HS-27A (cell line): Measurements from ENCODE around the gene PLPP6.

Experiments
- DNase-seq: peaks from one replicate; pipeline ENCODE4 v3.0.0-alpha.2; 2012; ENCODE audit warnings: low read depth, missing footprints

PLPP6 gene

GRCh38 chr9:4700091-4700490, 38.0 kb downstream of the PLPP6 start:
- no peak for DNase-seq

GRCh38 chr9:4700932-4701331, 38.8 kb downstream of the PLPP6 start:
- DNase-seq, result no peak

GRCh38 chr9:4701526-4701925, 39.4 kb downstream of the PLPP6 start:
- DNase-seq, result no peak

GRCh38 chr9:4704129-4704528, 42.0 kb downstream of the PLPP6 start:
- no peak for DNase-seq

DNA sequence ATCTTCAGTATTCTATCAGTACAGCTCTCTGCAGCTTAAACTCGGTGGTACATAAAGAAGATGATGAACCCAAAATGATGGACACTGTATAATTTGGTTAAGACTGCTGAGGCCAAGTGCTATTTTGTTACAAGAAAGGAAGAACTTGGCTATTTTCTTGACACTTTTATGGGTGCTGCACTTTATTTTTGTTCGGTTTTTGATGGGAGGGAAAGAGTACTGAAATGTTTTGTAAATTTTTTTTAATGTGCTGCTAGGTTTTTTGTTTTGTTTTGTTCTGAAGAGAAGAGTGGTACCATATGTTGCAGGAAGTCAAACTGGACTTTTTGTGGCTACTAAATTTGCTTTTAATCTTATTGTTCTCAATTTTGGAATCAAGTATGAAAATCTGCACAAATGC, 43.9 kb downstream of the PLPP6 start:
- DNase-seq, result no peak

DNA sequence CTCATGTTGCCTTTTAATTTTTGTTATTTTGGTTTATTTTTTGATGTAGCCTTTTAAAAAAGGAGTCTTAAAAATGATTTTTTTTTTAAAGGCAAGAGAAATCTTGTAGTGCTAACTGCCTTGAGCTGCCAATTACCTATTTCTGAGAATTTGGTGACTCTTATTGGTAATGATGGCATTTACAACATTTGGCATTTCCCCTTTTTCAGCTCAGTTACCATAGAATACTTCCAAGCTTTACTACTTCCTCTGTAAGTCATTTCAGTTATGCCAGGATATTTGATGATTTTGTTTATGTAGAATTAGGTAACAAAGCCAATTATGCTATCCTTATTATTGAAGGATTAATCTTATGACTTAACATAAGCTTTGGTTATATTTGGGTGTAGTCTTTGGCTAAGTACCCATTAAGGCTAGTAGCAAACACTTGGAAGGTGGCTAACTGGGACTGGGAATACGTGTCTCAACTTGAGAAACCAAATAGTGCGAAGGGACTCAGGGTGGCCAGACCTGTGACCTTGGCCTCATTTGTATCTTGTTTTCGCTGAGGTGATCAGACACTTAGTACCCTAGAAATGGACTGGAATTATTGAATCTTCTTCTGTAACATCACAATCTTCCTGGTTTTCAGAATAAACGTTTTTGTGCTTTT, 45.0 kb downstream of the PLPP6 start:
- DNase-seq, result no peak

DNA sequence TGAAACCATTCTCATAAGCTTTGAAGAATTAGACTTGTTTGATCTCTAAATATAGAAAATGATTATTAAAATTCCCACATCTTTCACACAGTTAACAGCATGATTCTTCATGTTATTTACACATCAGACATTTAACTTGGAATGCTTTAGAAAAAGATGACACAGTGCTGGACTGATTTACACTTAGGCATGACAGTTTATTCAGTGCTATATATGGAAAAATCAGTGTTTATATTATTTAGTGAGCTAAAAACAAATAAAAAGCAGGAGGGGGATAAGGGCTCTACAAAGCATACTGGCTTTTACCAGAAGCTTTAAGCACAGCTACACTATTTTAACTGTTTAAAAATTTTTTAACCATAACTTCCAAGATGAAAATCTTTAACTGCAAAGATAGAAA, 47.3 kb downstream of the PLPP6 start:
- DNase-seq, result no peak

GRCh38 chr9:4713849-4714248, 51.8 kb downstream of the PLPP6 start:
- DNase-seq, result no peak

DNA sequence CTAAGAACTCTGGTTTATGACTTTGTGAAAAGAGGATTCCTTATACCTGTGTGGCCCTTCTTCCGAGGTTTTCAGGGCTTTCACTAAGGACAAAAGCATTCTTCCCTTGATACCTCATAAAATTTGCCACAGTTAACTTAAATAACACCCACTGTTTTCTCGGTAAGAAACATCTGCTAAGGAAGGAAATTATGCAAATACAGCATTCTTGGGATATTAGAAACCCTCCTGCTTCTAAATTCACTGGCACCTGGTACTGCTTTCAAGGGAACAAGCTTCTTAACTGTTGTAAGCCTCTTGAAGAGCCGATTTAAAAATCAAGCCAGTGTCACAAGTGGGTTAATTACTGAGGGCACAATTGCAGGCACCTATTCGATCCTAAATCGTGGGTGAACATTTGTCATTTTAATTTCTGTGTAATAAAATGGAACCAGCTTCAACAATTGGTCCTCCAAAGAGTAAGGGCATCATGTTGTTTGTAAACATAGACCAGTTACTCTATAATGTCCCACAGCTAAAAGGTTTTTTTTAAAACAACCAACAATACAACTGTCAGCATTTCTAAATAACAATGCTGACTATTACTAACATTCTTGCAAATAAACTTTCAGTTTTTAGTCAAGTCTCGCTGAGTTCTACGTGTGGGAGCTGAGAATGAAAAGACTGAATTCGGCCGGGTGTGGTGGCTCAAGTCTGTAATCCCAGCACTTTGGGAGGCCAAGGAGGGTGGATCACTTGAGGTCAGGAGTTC, 52.3 kb downstream of the PLPP6 start:
- DNase-seq, result no peak
